GM21367 (cell line): ENCODE data around the gene ERICH4.
"Not testable (repeated sequence)": the region's sequence is repeated elsewhere in the genome, so short reads cannot be mapped to it uniquely, and the experiment has no call there.

Experiments
- ATAC-seq: cut with Tn5 transposase; IDR thresholded peaks from one replicate; pipeline ENCODE4 v1.9.1; 2021; ENCODE audit not compliant: unreplicated experiment

ERICH4 gene

GRCh38 chr19:41476583-41476982, 33.6 kb downstream of the ERICH4 start:
- no peak for ATAC-seq

GRCh38 chr19:41478171-41478570, 35.2 kb downstream of the ERICH4 start:
- ATAC-seq, result no peak

GRCh38 chr19:41478875-41479756, 36.2 kb downstream of the ERICH4 start:
- ATAC-seq, result no peak

- no peak for ATAC-seq
These were observed 36.8 kb downstream of the ERICH4 start for GRCh38 chr19:41479757-41480191.

- ATAC-seq, result no peak
These were observed 37.4 kb downstream of the ERICH4 start for GRCh38 chr19:41480336-41480735.

GRCh38 chr19:41484822-41485221, 41.9 kb downstream of the ERICH4 start:
- ATAC-seq, result no peak

- not testable (repeated sequence) for ATAC-seq
These were observed 44.0 kb downstream of the ERICH4 start for GRCh38 chr19:41486953-41487352.

GRCh38 chr19:41492843-41493242, 49.9 kb downstream of the ERICH4 start:
- ATAC-seq, result no peak
